Gastroesophageal sphincter (tissue), 4 donors: ENCODE results near the gene OTOF. TPM values are rescaled to one million over a fixed set of nuclear protein-coding genes. Genes with fewer than 3 reads are reported as not detected.

Experiments
- ATAC-seq: fragments of 150-250 bp; one replicate; pipeline ENCODE4 v1.9.1; 2016; ENCODE audit warnings: mild to moderate bottlenecking, moderate library complexity
- H3K27ac ChIP-seq, 4 donors: fragments of 200-600 bp; sonication (generic) in 3 of 4; 1 replicate in 3 of 4; 2 replicates in 1 of 4; pipeline ENCODE4 v1.5.1; 2016 to 2019
- H3K27me3 ChIP-seq: fragments of 200-600 bp; sonication (generic); one replicate; pipeline ENCODE4 v1.5.1; 2019
- H3K36me3 ChIP-seq, 2 donors: fragments of 200-600 bp; sonication (generic); one replicate each; pipeline ENCODE4 v1.5.1; 2019; ENCODE audit warnings: control low read depth in 1 of 2
- H3K4me1 ChIP-seq, 3 donors: fragments of 200-600 bp; sonication (generic); 1 replicate in 2 of 3; 2 replicates in 1 of 3; pipeline ENCODE4 v1.5.1; 2016 to 2019; ENCODE audit warnings: control low read depth in 2 of 3
- H3K4me3 ChIP-seq, 2 donors: fragments of 200-600 bp; sonication (generic); one replicate each; pipeline ENCODE4 v1.5.1; 2019; ENCODE audit warnings: mild to moderate bottlenecking in 1 of 2, moderate library complexity in 1 of 2
- H3K9me3 ChIP-seq, 3 donors: fragments of 200-600 bp; sonication (generic); one replicate each; pipeline ENCODE4 v1.5.1; 2017 to 2019; ENCODE audit warnings: control low read depth in 2 of 3
- CTCF ChIP-seq, 4 experiments: fragments of 200-600 bp in 2 of 4; fragments of 450-650 bp in 2 of 4; sonication (generic) in 1 of 4; IDR thresholded peaks; one replicate each; pipeline ENCODE4 v1.5.1; 2017 to 2019; ENCODE audit warnings: antibody characterized with exemption in 4 of 4, mild to moderate bottlenecking in 2 of 4, moderate library complexity in 2 of 4
- EP300 ChIP-seq: sonication (generic); formaldehyde crosslinking; IDR thresholded peaks from one replicate; pipeline ENCODE4 v1.6.1; 2017; ENCODE audit warnings: antibody characterized with exemption, mild to moderate bottlenecking
- POLR2A ChIP-seq, 2 donors: fragments of 450-650 bp; IDR thresholded peaks; one replicate each; pipeline ENCODE4 v1.6.1; 2017; ENCODE audit warnings: antibody characterized with exemption in 2 of 2, mild to moderate bottlenecking in 2 of 2, moderate library complexity in 1 of 2
- POLR2AphosphoS5 ChIP-seq: sonication (generic); formaldehyde crosslinking; IDR thresholded peaks from one replicate; pipeline ENCODE4 v1.6.1; 2017; ENCODE audit warnings: antibody characterized with exemption
- WGBS, 2 donors: methylation state at CpG; one replicate each; pipeline ENCODE4 v1.1.5; 2018; ENCODE audit warnings: low coverage in 1 of 2; 5-methylcytosine and 5-hydroxymethylcytosine counted together
- total RNA-seq, 4 donors: library from RNA; depleted of rRNA; stranded (reverse); fragments of >200 nt; gene quantifications; one replicate each; pipeline ENCODE4 v1.1.0, GENCODE V29; 2016

OTOF gene
- total RNA-seq, 4 donors from 2014 or later: under 0.01 to 0.35 TPM; not detected in 2

DNA sequence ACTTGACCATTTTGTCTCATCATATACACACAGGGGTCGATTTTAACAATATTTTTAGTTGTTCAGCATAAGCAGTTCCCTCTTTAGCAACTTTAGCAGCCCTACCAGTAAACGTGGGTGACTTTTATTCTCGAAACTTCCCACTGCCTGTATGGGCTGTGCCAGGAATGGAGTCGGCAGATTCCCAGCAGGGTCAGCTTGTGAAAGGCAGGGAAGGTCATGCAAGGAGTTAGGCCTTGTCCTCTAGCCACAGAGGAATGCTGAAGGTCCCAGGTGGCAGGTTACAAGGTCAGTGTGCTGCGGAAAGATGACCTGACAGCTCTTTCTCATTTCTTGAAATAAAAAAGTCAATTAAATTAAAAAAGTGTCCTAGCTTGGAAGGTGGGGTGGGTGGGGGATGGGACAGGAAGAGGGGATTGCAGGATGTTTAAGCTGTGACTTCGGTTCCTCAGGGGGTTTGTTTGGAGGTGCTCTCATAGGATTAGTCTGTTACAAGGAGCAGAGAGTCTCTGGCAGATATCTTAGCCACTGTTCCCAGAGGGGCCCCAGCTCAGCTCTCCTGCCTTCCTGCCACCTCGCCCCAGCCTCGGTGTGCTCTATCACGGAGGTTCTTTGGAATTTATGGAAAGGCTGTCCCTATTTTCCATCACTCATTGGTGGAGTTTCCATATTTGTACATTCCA, 54.8 kb downstream of the OTOF start:
- 36 to 52% methylated on average over 3 to 9 of the region's 9 CpGs for WGBS, 2 donors
- Histone ChIP-seq H3K27me3 (no peaks in the 10 kb centered on the region), H3K27ac (no peak overlapping the region), H3K4me1 (no peaks in the 10 kb centered on the region), H3K36me3 (no peaks in the 10 kb centered on the region), H3K9me3 (no peaks in the 10 kb centered on the region), H3K4me3 (no peak overlapping the region)
- no peak for ATAC-seq
- TF ChIP-seq POLR2AphosphoS5 (no peak), EP300 (no peak), POLR2A (IDR thresholded peaks at IDR 0.05) (no peak), CTCF (IDR thresholded peaks at IDR 0.05) (no peak)

DNA sequence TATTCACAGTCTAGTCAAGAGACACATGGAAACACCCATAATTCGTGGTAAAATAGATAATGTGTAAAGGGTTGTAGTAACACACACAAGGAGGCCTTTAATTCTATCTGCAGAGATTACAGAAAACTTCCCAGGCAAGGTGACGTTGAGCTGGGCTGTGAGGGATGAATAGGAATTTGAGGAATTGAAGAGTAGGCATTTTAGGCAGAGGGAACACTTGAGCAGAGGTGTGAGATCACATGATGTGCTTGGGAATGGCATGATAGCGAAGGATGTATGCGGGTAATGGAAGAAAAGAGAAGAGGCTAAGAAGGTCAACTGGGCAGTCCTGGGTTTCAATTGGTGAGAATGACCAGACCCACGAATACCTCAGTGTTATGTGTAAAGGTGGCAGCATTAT, 56.0 kb downstream of the OTOF start:
- Histone ChIP-seq H3K9me3 (no peaks in the 10 kb centered on the region), H3K4me3 (no peak overlapping the region), H3K36me3 (no peaks in the 10 kb centered on the region), H3K27me3 (no peaks in the 10 kb centered on the region), H3K27ac (no peak overlapping the region), H3K4me1 (no peaks in the 10 kb centered on the region)
- TF ChIP-seq POLR2AphosphoS5: no peak
- TF ChIP-seq POLR2A (IDR thresholded peaks at IDR 0.05): no peak
- 80 to 96% methylated on average over 3 to 5 of the region's 5 CpGs for WGBS, 2 donors
- no peak for ATAC-seq

- Histone ChIP-seq H3K4me3 (no peak overlapping the region), H3K27ac (no peak overlapping the region), H3K9me3 (no peaks in the 10 kb centered on the region), H3K27me3 (no peaks in the 10 kb centered on the region), H3K4me1 (no peaks in the 10 kb centered on the region), H3K36me3 (no peaks in the 10 kb centered on the region)
- TF ChIP-seq POLR2A (IDR thresholded peaks at IDR 0.05): no peak
- no peak for TF ChIP-seq EP300
- TF ChIP-seq CTCF (IDR thresholded peaks at IDR 0.05): no peak
- no peak for TF ChIP-seq POLR2AphosphoS5
- ATAC-seq: no peak
- 53 to 80% methylated on average over 2 to 3 of the region's 3 CpGs for WGBS, 2 donors
These were observed 63.6 kb downstream of the OTOF start for GRCh38 chr2:26414311-26414710.

DNA sequence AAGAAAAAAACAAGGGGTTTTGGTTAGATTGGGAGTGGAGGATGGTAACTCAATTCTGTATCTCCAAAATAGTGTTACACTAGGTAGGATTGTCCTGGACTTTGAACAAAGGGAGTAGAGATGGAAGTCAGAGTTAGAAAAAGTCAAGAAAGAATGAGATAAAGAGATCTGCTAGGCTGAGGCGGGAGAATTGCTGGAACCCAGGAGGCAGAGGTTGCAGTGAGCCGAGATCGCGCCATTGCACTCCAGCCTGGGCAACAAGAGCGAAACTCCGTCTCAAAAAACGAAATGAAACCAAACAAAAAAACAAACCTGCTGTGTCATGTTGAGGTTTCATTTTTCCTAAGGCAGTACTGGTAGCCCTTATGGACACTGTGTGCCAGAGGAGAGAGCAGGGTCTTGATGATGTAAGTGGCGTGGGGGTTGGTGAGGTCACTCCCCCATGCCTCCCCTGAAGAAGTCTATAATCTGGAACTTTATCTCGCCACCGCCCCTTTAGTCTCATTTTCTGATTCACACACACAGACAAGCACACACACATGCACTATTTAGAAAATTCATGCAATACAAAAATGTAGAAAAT, 65.7 kb downstream of the OTOF start:
- Histone ChIP-seq H3K4me3 (no peak overlapping the region), H3K36me3 (no peaks in the 10 kb centered on the region), H3K27ac (no peak overlapping the region), H3K9me3 (no peaks in the 10 kb centered on the region), H3K4me1 (no peaks in the 10 kb centered on the region), H3K27me3 (peaks cover 4% of the 10 kb centered on the region)
- WGBS, 2 donors: 81 to 84% methylated on average over 8 to 10 of the region's 10 CpGs
- TF ChIP-seq EP300: no peak
- no peak for TF ChIP-seq POLR2AphosphoS5
- no peak for TF ChIP-seq POLR2A (IDR thresholded peaks at IDR 0.05)
- no peak for ATAC-seq

- WGBS, 2 donors: 87 to 100% methylated on average over 4 to 6 of the region's 6 CpGs
- H3K27me3 ChIP-seq: peaks cover 4% of the 10 kb centered on the region
- no peaks in the 10 kb centered on the region for H3K9me3 ChIP-seq
- H3K4me3 ChIP-seq: no peak overlapping the region
- TF ChIP-seq POLR2AphosphoS5 (no peak), POLR2A (IDR thresholded peaks at IDR 0.05) (no peak), CTCF (IDR thresholded peaks at IDR 0.05) (no peak), EP300 (no peak)
- no peak overlapping the region for H3K27ac ChIP-seq
- no peaks in the 10 kb centered on the region for H3K36me3 ChIP-seq
- no peaks in the 10 kb centered on the region for H3K4me1 ChIP-seq
- no peak for ATAC-seq
These were observed 66.5 kb downstream of the OTOF start for GRCh38 chr2:26411419-26411818.

DNA sequence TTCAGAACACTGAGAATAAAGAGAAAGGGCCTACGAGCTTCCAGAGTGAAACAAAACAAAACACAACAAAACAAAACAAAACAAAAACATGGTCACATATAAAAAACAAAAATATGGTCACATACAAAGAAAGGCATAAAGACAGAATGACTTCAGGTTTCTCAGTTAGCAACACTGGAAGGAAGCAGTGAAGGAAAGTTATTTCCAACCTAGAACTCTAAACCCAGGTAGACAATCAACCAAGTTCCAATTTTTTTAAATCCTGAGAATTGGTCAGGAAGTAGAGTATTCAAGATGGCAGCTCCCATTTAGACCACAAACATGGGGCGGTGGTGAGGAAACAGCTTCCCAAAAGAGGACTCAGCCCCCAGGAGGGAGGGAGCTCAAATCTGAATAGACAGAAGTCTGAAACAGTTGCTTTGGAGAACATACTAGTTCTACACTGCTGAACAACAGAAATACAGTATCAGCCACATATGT, 67.1 kb downstream of the OTOF start:
- peaks cover 4% of the 10 kb centered on the region for H3K27me3 ChIP-seq
- 92 to 100% methylated on average over 2 of the region's 2 CpGs for WGBS, 2 donors
- H3K4me3 ChIP-seq: no peak overlapping the region
- no peaks in the 10 kb centered on the region for H3K9me3 ChIP-seq
- TF ChIP-seq CTCF (IDR thresholded peaks at IDR 0.05) (no peak), EP300 (no peak), POLR2AphosphoS5 (no peak), POLR2A (IDR thresholded peaks at IDR 0.05) (no peak)
- ATAC-seq: no peak
- no peaks in the 10 kb centered on the region for H3K36me3 ChIP-seq
- no peaks in the 10 kb centered on the region for H3K4me1 ChIP-seq
- H3K27ac ChIP-seq: no peak overlapping the region
